ENCODE data around the gene ST6GAL2.

- no peak for TF ChIP-seq CTCF (IDR thresholded peaks at IDR 0.05; ENCODE audit: poor library complexity, severe bottlenecking)
- no peak for TF ChIP-seq RAD21 (conservative IDR thresholded peaks at IDR 0.05)
- TF ChIP-seq TAF1 (IDR thresholded peaks at IDR 0.05; ENCODE audit: low read depth) = no peak
- TF ChIP-seq MXI1 (conservative IDR thresholded peaks at IDR 0.05; ENCODE audit: poor library complexity, severe bottlenecking) = no peak
- no peak for TF ChIP-seq POLR2AphosphoS5 (IDR thresholded peaks at IDR 0.05)
- TF ChIP-seq EP300 (conservative IDR thresholded peaks at IDR 0.05; ENCODE audit: poor library complexity, severe bottlenecking) = no peak
Observed at GRCh38 chr2:106878206-106878605, 7.8 kb downstream of the ST6GAL2 start.

All from neural cell (in vitro differentiated cells).